H9 (cell line): ENCODE data around the gene DHCR7. TPM values are rescaled to one million over a fixed set of nuclear protein-coding genes. Genes with fewer than 3 reads are reported as not detected.

Source experiments
- DNase-seq: peaks from one replicate; pipeline ENCODE4 v3.0.0-alpha.2; 2017
- H2AFZ ChIP-seq: one replicate; pipeline ENCODE4 v1.6.1; 2013; ENCODE audit warnings: mild to moderate bottlenecking, low read length, control low read depth, moderate library complexity
- H2AK5ac ChIP-seq: 2 replicates; pipeline ENCODE4 v1.6.1; 2013; ENCODE audit warnings: low read length, control low read depth, mixed read lengths; ENCODE audit not compliant: insufficient read length
- H2BK120ac ChIP-seq: one replicate; pipeline ENCODE4 v1.6.1; 2013; ENCODE audit warnings: low read depth, mild to moderate bottlenecking, low read length, control low read depth, inconsistent platforms; ENCODE audit not compliant: poor library complexity, severe bottlenecking
- H2BK12ac ChIP-seq: 2 replicates; pipeline ENCODE4 v1.6.1; 2013; ENCODE audit warnings: low read length, control low read depth, mixed read lengths, low read depth; ENCODE audit not compliant: insufficient read length
- H2BK15ac ChIP-seq: 2 replicates; pipeline ENCODE4 v1.6.1; 2013; ENCODE audit warnings: low read depth, low read length, control low read depth
- H2BK20ac ChIP-seq: one replicate; pipeline ENCODE4 v1.6.1; 2013; ENCODE audit warnings: low read depth, mild to moderate bottlenecking, low read length, control low read depth, inconsistent platforms; ENCODE audit not compliant: poor library complexity, severe bottlenecking
- H2BK5ac ChIP-seq: 2 replicates; pipeline ENCODE4 v1.6.1; 2013; ENCODE audit warnings: low read length, control low read depth, mixed read lengths; ENCODE audit not compliant: insufficient read length
- H3K14ac ChIP-seq: 2 replicates; pipeline ENCODE4 v1.6.1; 2013; ENCODE audit warnings: low read length, control low read depth; ENCODE audit not compliant: insufficient read depth
- H3K18ac ChIP-seq: 2 replicates; pipeline ENCODE4 v1.6.1; 2013; ENCODE audit warnings: low read depth, mild to moderate bottlenecking, mixed read lengths, low read length, control low read depth; ENCODE audit not compliant: insufficient read length
- H3K23ac ChIP-seq: 2 replicates; pipeline ENCODE4 v1.6.1; 2013; ENCODE audit warnings: low read length, control low read depth, mixed read lengths, low read depth; ENCODE audit not compliant: insufficient read length
- H3K23me2 ChIP-seq: 2 replicates; pipeline ENCODE4 v1.6.1; 2013; ENCODE audit warnings: low read depth, mild to moderate bottlenecking, mixed read lengths, low read length, control low read depth; ENCODE audit not compliant: insufficient read length, poor library complexity, severe bottlenecking
- H3K27ac ChIP-seq: 2 replicates; pipeline ENCODE4 v1.5.1; 2013; ENCODE audit warnings: low read length, control low read depth, mixed read lengths, low read depth; ENCODE audit not compliant: insufficient read length
- H3K27me3 ChIP-seq: 2 replicates; pipeline ENCODE4 v1.6.1; 2013; ENCODE audit warnings: low read length, control low read depth, inconsistent platforms; ENCODE audit not compliant: insufficient read depth
- H3K4ac ChIP-seq: 2 replicates; pipeline ENCODE4 v1.6.1; 2013; ENCODE audit warnings: low read depth, mild to moderate bottlenecking, control low read depth, inconsistent platforms, low read length, moderate library complexity
- H3K4me1 ChIP-seq: 2 replicates; pipeline ENCODE4 v1.6.1; 2013; ENCODE audit warnings: low read length, control low read depth, inconsistent platforms; ENCODE audit not compliant: insufficient read depth
- H3K4me2 ChIP-seq: 2 replicates; pipeline ENCODE4 v1.6.1; 2013; ENCODE audit warnings: low read length, control low read depth, mixed read lengths; ENCODE audit not compliant: insufficient read length, insufficient read depth
- H3K56ac ChIP-seq: 2 replicates; pipeline ENCODE4 v1.6.1; 2013; ENCODE audit warnings: low read depth, mild to moderate bottlenecking, mixed read lengths, low read length, control low read depth; ENCODE audit not compliant: insufficient read length
- H3K79me1 ChIP-seq: 2 replicates; pipeline ENCODE4 v1.6.1; 2013; ENCODE audit warnings: low read depth, mild to moderate bottlenecking, moderate library complexity, low read length, control low read depth, inconsistent platforms; ENCODE audit not compliant: insufficient read depth, poor library complexity, severe bottlenecking
- H3K79me2 ChIP-seq: 2 replicates; pipeline ENCODE4 v1.6.1; 2013; ENCODE audit warnings: low read length, control low read depth, inconsistent platforms; ENCODE audit not compliant: insufficient read depth
- H3K9ac ChIP-seq: 2 replicates; pipeline ENCODE4 v1.6.1; 2013; ENCODE audit warnings: low read length, control low read depth, mixed read lengths; ENCODE audit not compliant: insufficient read length; ENCODE audit errors: extremely low read depth
- H3K9me3 ChIP-seq: one replicate; pipeline ENCODE4 v1.6.1; 2013; ENCODE audit warnings: low read depth, low read length, inconsistent platforms; ENCODE audit not compliant: control insufficient read depth
- H3T11ph ChIP-seq: one replicate; pipeline ENCODE4 v1.6.1; 2013; ENCODE audit warnings: mild to moderate bottlenecking, low read length, control low read depth, inconsistent platforms
- H4K20me1 ChIP-seq: one replicate; pipeline ENCODE4 v1.6.1; 2013; ENCODE audit not compliant: control insufficient read depth, insufficient read length, insufficient read depth
- H4K5ac ChIP-seq: 2 replicates; pipeline ENCODE4 v1.6.1; 2013; ENCODE audit warnings: low read depth, mild to moderate bottlenecking, mixed read lengths, low read length, control low read depth; ENCODE audit not compliant: insufficient read length
- H4K8ac ChIP-seq: replicated peaks from 2 replicates; pipeline ENCODE4 v1.6.1; 2013; ENCODE audit warnings: low read length, control low read depth, mixed read lengths, low read depth; ENCODE audit not compliant: insufficient read length
- H4K91ac ChIP-seq: 2 replicates; pipeline ENCODE4 v1.6.1; 2013; ENCODE audit warnings: low read depth, mild to moderate bottlenecking, moderate library complexity, mixed read lengths, low read length, control low read depth; ENCODE audit not compliant: insufficient read length
- H3K27ac Mint-ChIP-seq, 3 experiments: 2 replicates in 2 of 3; 3 replicates in 1 of 3; pipeline ENCODE4 v1.8.0; 2020 to 2021; ENCODE audit warnings: mixed read lengths in 3 of 3, mild to moderate bottlenecking in 1 of 3, moderate library complexity in 1 of 3
- H3K27me3 Mint-ChIP-seq: 2 replicates; pipeline ENCODE4 v1.8.0; 2021; ENCODE audit warnings: low read depth, mild to moderate bottlenecking, moderate library complexity, mixed read lengths
- H3K36me3 Mint-ChIP-seq, 3 experiments: 2 replicates in 2 of 3; 3 replicates in 1 of 3; pipeline ENCODE4 v1.8.0; 2020 to 2021; ENCODE audit warnings: low read depth in 3 of 3, mixed read lengths in 3 of 3; ENCODE audit not compliant: insufficient read depth in 1 of 3
- H3K4me1 Mint-ChIP-seq, 2 experiments: 2 replicates each; pipeline ENCODE4 v1.8.0; 2020; ENCODE audit warnings: mixed read lengths in 2 of 2
- H3K4me3 Mint-ChIP-seq, 2 experiments: 2 replicates in 1 of 2; 3 replicates in 1 of 2; pipeline ENCODE4 v1.8.0; 2020 to 2021; ENCODE audit warnings: mild to moderate bottlenecking in 2 of 2, mixed read lengths in 2 of 2, moderate library complexity in 1 of 2
- H3K9me3 Mint-ChIP-seq, 2 experiments: 2 replicates in 1 of 2; 3 replicates in 1 of 2; pipeline ENCODE4 v1.8.0; 2020; ENCODE audit warnings: mild to moderate bottlenecking in 2 of 2, mixed read lengths in 2 of 2, moderate library complexity in 1 of 2
- WGBS: extraction: QIAGEN DNeasy Blood & Tissue Kit; methylation state at CpG from one replicate; pipeline ENCODE4 v1.1.7; 2013; ENCODE audit warnings: missing lambda C conversion rate, low lambda C conversion rate, mixed read lengths; ENCODE audit not compliant: insufficient read length; ENCODE audit errors: extremely low coverage; 5-methylcytosine and 5-hydroxymethylcytosine counted together
- total RNA-seq: library from RNA; stranded (reverse); gene quantifications from 2 replicates; pipeline ENCODE4 v1.2.1, GENCODE V29; 2021
- TF ChIP-seq, protein P1 (sequence below): fragments of 200-600 bp; sonication (generic); conservative IDR thresholded peaks from 3 replicates; pipeline ENCODE4 v1.8.0; 2021; ENCODE audit warnings: antibody characterized with exemption, mild to moderate bottlenecking

Gene DHCR7
- total RNA-seq, 1 experiment from 2014 or later, result 124 TPM

- H3K4ac ChIP-seq, result no peak overlapping the region
- no peak overlapping the region for H2BK15ac ChIP-seq
- no peak overlapping the region for H2BK20ac ChIP-seq
- H4K5ac ChIP-seq, result no peak overlapping the region
- H2AFZ ChIP-seq, result no peak overlapping the region
- peaks cover 3 to 4% of the 10 kb centered on the region in 2 experiments; a peak in 2 of 5 replicates for H3K9me3 Mint-ChIP-seq
- peaks cover 8% of the 10 kb centered on the region for H3K23me2 ChIP-seq
- H4K8ac ChIP-seq, result no peak overlapping the region
- no peak overlapping the region for H3K4me3 Mint-ChIP-seq
- H3K23ac ChIP-seq, result no peak overlapping the region
- H3K9me3 ChIP-seq, result no peaks in the 10 kb centered on the region
- no peak overlapping the region for H2BK5ac ChIP-seq
- H3K4me1 Mint-ChIP-seq, result peaks cover 19 to 20% of the 10 kb centered on the region in 2 experiments
- no peak overlapping the region for H3K27ac ChIP-seq
- no peak overlapping the region for H3K18ac ChIP-seq
- H3T11ph ChIP-seq, result no peak overlapping the region
- no peaks in the 10 kb centered on the region for H4K20me1 ChIP-seq
- no peak overlapping the region for H2AK5ac ChIP-seq
- no peak overlapping the region for H3K27ac Mint-ChIP-seq
- no CpG with 5 or more reads among the region's 20 CpGs for WGBS
- H3K4me1 ChIP-seq, result no peaks in the 10 kb centered on the region; the same call in 1 of the 2 replicates
- no peak overlapping the region for H3K4me2 ChIP-seq
- no peaks in the 10 kb centered on the region for H3K27me3 ChIP-seq
- H3K36me3 Mint-ChIP-seq, result peaks cover 59 to 81% (median 80%) of the 10 kb centered on the region in 3 experiments
- peaks cover 12% of the 10 kb centered on the region for H3K79me1 ChIP-seq
- H3K9ac ChIP-seq, result no peak overlapping the region
- H3K56ac ChIP-seq, result no peak overlapping the region
- H2BK120ac ChIP-seq, result no peak overlapping the region
- TF ChIP-seq, protein P1, sequence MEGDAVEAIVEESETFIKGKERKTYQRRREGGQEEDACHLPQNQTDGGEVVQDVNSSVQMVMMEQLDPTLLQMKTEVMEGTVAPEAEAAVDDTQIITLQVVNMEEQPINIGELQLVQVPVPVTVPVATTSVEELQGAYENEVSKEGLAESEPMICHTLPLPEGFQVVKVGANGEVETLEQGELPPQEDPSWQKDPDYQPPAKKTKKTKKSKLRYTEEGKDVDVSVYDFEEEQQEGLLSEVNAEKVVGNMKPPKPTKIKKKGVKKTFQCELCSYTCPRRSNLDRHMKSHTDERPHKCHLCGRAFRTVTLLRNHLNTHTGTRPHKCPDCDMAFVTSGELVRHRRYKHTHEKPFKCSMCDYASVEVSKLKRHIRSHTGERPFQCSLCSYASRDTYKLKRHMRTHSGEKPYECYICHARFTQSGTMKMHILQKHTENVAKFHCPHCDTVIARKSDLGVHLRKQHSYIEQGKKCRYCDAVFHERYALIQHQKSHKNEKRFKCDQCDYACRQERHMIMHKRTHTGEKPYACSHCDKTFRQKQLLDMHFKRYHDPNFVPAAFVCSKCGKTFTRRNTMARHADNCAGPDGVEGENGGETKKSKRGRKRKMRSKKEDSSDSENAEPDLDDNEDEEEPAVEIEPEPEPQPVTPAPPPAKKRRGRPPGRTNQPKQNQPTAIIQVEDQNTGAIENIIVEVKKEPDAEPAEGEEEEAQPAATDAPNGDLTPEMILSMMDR, result no peak
- H4K91ac ChIP-seq, result no peak overlapping the region
- H2BK12ac ChIP-seq, result no peak overlapping the region
- peaks cover 7% of the 10 kb centered on the region; the same call in 1 of the 2 replicates for H3K79me2 ChIP-seq
- no peaks in the 10 kb centered on the region for H3K27me3 Mint-ChIP-seq
- DNase-seq, result no peak
- no peak overlapping the region for H3K14ac ChIP-seq
Observed at GRCh38 chr11:71443736-71444445, 4.3 kb downstream of the DHCR7 start.
